Natural killer cell treated with Interleukin-12 subunit alpha and Interleukin-12 subunit beta and Interleukin-15 and Interleukin-18, amount 100 ng/mL, for 72 hours (primary cell): Measurements from ENCODE around the gene ERLEC1. TPM values are rescaled to one million over a fixed set of nuclear protein-coding genes. Genes with fewer than 3 reads are reported as not detected.
A peak's percentile ranks its signal among the peaks of the same experiment; 100 is the strongest.
"Not testable (repeated sequence)": the region's sequence is repeated elsewhere in the genome, so short reads cannot be mapped to it uniquely, and the experiment has no call there.

Source experiments
- ATAC-seq, 2 donors: fragments of 150-1000 bp; cut with Tn5 transposase in 1 of 2; sonication (Bioruptor Pico), chemical (Tn5 transposase) in 1 of 2; 2 replicates each; pipeline ENCODE4 v1.10.0; 2021
- DNase-seq: peaks from one replicate; pipeline ENCODE4 v3.0.0; 2022; ENCODE audit warnings: low spot score
- H3K27ac Mint-ChIP-seq, 2 donors: 1 replicate in 1 of 2; 2 replicates in 1 of 2; pipeline ENCODE4 v1.8.0; 2022; ENCODE audit warnings: mixed read lengths in 2 of 2, mild to moderate bottlenecking in 1 of 2, moderate library complexity in 1 of 2
- H3K27me3 Mint-ChIP-seq, 2 donors: 1 replicate in 1 of 2; 2 replicates in 1 of 2; pipeline ENCODE4 v1.8.0; 2022; ENCODE audit warnings: mixed read lengths in 2 of 2
- H3K36me3 Mint-ChIP-seq: one replicate; pipeline ENCODE4 v1.8.0; 2022; ENCODE audit warnings: mixed read lengths
- H3K4me1 Mint-ChIP-seq, 2 donors: 1 replicate in 1 of 2; 2 replicates in 1 of 2; pipeline ENCODE4 v1.8.0; 2022; ENCODE audit warnings: low read depth in 2 of 2, mixed read lengths in 2 of 2, mild to moderate bottlenecking in 1 of 2
- H3K4me3 Mint-ChIP-seq: one replicate; pipeline ENCODE4 v1.8.0; 2022; ENCODE audit warnings: mixed read lengths
- H3K9me3 Mint-ChIP-seq: 2 replicates; pipeline ENCODE4 v1.8.0; 2022; ENCODE audit warnings: mixed read lengths
- total RNA-seq, 2 donors: library from RNA; stranded (reverse); gene quantifications; one replicate each; pipeline ENCODE4 v1.2.3, GENCODE V29; 2022

Gene ERLEC1
- total RNA-seq = 10 to 100 TPM; 24.8 to 45.9 TPM

GRCh38 chr2:53786705-53787613 lies at the start of gene ERLEC1, which contains the start of gene ASB3:
Gene ERLEC1, plus strand, starts transcription at chr2:53787044. Its CDS starts 167 bp downstream, at chr2:53787211.
Gene ASB3, minus strand, starts transcription at chr2:53786953. Its CDS starts 21,381 bp downstream, at chr2:53765572.
- peak within 1 kb of the TSS; percentile 92 to 95 for H3K27ac Mint-ChIP-seq
- ATAC-seq = peak; percentile 97 to 98
- H3K36me3 Mint-ChIP-seq = peaks cover 8% of the 10 kb centered on the region
- peaks cover 28 to 41% of the 10 kb centered on the region in 2 donors for H3K4me1 Mint-ChIP-seq
- peak; percentile 94 for DNase-seq
- no peaks in the 10 kb centered on the region for H3K27me3 Mint-ChIP-seq
- H3K9me3 Mint-ChIP-seq = no peaks in the 10 kb centered on the region
- peak within 1 kb of the TSS; percentile 100 for H3K4me3 Mint-ChIP-seq

GRCh38 chr2:53737091-53737490 lies 49.8 kb upstream of the ERLEC1 start:
- Mint-ChIP-seq H3K27ac (no peak overlapping the region), H3K36me3 (peaks cover 9% of the 10 kb centered on the region), H3K27me3 (no peaks in the 10 kb centered on the region)

GRCh38 chr2:53739032-53739431 lies 47.8 kb upstream of the ERLEC1 start:
- peaks cover 7 to 28% of the 10 kb centered on the region in 2 donors for H3K4me1 Mint-ChIP-seq
- no peak overlapping the region for H3K4me3 Mint-ChIP-seq
- DNase-seq = no peak
- no peaks in the 10 kb centered on the region for H3K9me3 Mint-ChIP-seq
- H3K27ac Mint-ChIP-seq = no peak overlapping the region
- no peak for ATAC-seq
- H3K36me3 Mint-ChIP-seq = peaks cover 15% of the 10 kb centered on the region
- no peaks in the 10 kb centered on the region for H3K27me3 Mint-ChIP-seq

More at GRCh38 chr2:53737091-53737490, 49.8 kb upstream of the ERLEC1 start:
- ATAC-seq = no peak
- Mint-ChIP-seq H3K9me3 (no peaks in the 10 kb centered on the region), H3K4me1 (peaks cover 5 to 22% of the 10 kb centered on the region in 2 donors), H3K4me3 (no peak overlapping the region)
- no peak for DNase-seq

GRCh38 chr2:53740170-53740569 lies 46.7 kb upstream of the ERLEC1 start:
- H3K4me1 Mint-ChIP-seq = peaks cover 7 to 23% of the 10 kb centered on the region in 2 donors
- no peak overlapping the region for H3K4me3 Mint-ChIP-seq
- H3K36me3 Mint-ChIP-seq = peaks cover 9% of the 10 kb centered on the region
- no peak for ATAC-seq
- no peaks in the 10 kb centered on the region for H3K27me3 Mint-ChIP-seq
- no peak overlapping the region for H3K27ac Mint-ChIP-seq
- DNase-seq = no peak
- no peaks in the 10 kb centered on the region for H3K9me3 Mint-ChIP-seq

DNA sequence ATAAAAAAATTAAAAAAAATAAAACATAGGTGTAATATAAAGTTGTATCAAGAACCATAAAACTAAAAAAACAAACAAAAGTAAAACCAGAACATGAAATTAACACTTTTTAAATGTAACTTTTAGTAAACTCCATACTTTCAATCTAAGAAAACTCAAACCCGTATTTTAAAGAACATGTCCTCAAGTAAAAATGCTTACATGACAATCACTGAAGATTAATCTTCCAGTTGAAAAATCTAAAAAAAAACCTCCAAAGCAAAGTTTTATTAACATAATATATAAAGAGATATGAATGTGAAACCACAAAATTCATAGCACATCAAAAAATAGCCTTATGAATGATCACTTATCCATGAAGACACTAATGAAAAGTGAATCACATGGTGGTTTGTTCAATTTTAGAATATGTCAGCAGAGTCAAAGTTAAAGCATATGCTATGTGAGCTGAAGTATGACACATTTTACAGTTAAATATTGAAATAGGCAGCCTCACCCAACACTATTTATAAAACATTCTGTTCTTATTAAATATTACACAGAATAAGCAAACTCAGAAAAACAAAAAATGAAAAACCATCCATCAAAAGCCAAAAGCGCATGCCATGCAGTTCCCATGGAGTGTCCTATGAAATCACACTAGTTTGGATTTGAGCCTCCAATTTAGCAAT lies 42.3 kb upstream of the ERLEC1 start:
- H3K4me1 Mint-ChIP-seq = peaks cover 3 to 23% of the 10 kb centered on the region in 2 donors
- ATAC-seq (no peak), DNase-seq (no peak)
- no peak overlapping the region for H3K27ac Mint-ChIP-seq
- H3K4me3 Mint-ChIP-seq = no peak overlapping the region
- H3K36me3 Mint-ChIP-seq = peaks cover 22% of the 10 kb centered on the region
- no peaks in the 10 kb centered on the region for H3K9me3 Mint-ChIP-seq
- H3K27me3 Mint-ChIP-seq = no peaks in the 10 kb centered on the region

GRCh38 chr2:53750041-53750768 lies 36.6 kb upstream of the ERLEC1 start:
- no peaks in the 10 kb centered on the region for H3K27me3 Mint-ChIP-seq
- peaks cover 13% of the 10 kb centered on the region for H3K36me3 Mint-ChIP-seq
- no peaks in the 10 kb centered on the region for H3K9me3 Mint-ChIP-seq
- H3K27ac Mint-ChIP-seq = peak overlapping the region in 1 of 2 donors; percentile 39
- no peak for ATAC-seq
- no peak for DNase-seq
- H3K4me1 Mint-ChIP-seq = peaks cover 3 to 17% of the 10 kb centered on the region in 2 donors
- no peak overlapping the region for H3K4me3 Mint-ChIP-seq

DNA sequence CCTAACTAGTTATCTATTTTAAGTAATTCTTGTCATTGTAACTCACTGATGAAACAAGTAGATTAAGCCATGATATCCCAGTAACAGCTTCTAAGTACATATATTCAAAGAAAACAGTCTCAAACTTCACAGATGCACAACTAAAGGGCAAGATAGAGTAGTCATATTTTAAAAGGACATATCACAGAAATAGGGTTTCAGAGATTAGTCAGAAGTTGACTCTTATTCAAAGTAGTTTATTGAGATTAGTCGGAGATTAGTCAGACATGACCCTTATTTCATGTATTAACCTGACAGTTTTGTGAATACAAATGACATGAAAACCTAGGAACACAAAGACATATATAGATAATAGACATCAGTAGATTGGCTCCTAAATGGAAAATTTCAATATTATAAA lies 35.1 kb upstream of the ERLEC1 start:
- H3K4me1 Mint-ChIP-seq = peaks cover 3 to 17% of the 10 kb centered on the region in 2 donors
- H3K9me3 Mint-ChIP-seq = no peaks in the 10 kb centered on the region
- H3K27me3 Mint-ChIP-seq = no peaks in the 10 kb centered on the region
- peak overlapping the region; percentile 39 to 69 for H3K27ac Mint-ChIP-seq
- peaks cover 13% of the 10 kb centered on the region for H3K36me3 Mint-ChIP-seq
- DNase-seq (no peak), ATAC-seq (peak; percentile 56 to 82)
- peak overlapping the region; percentile 30 for H3K4me3 Mint-ChIP-seq

DNA sequence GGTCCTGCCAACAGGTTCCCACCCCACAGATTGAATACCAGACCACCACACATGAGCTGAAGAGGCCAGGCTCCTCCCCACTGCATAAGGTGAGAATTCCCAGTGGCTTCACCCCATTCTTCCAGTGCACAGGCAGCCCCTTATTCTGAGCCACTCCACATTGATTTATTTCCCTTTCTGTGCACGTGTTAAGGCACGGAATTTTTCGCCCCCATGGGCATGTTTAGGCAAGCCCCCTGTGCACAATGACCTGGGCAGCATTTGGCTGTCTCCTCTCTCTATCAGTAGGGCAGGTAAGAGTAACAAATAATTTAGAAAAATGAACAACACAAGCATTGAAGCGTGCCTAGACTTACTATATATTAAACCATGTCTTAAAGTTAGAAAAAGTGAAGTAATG lies 34.5 kb upstream of the ERLEC1 start:
- Mint-ChIP-seq H3K27ac (peak overlapping the region in 1 of 2 donors; percentile 39), H3K4me3 (peak overlapping the region; percentile 0), H3K4me1 (peaks cover 4 to 17% of the 10 kb centered on the region in 2 donors), H3K9me3 (no peaks in the 10 kb centered on the region), H3K27me3 (no peaks in the 10 kb centered on the region), H3K36me3 (peaks cover 13% of the 10 kb centered on the region)
- DNase-seq (no peak), ATAC-seq (no peak)

GRCh38 chr2:53753041-53753440 lies 33.8 kb upstream of the ERLEC1 start:
- peaks cover 13% of the 10 kb centered on the region for H3K36me3 Mint-ChIP-seq
- H3K27ac Mint-ChIP-seq = peak overlapping the region in 1 of 2 donors; percentile 39
- DNase-seq (no peak), ATAC-seq (peak in 1 of 2 donors; percentile 69)
- H3K9me3 Mint-ChIP-seq = no peaks in the 10 kb centered on the region
- H3K4me1 Mint-ChIP-seq = peaks cover 10 to 17% of the 10 kb centered on the region in 2 donors
- H3K4me3 Mint-ChIP-seq = peak overlapping the region; percentile 0
- H3K27me3 Mint-ChIP-seq = no peaks in the 10 kb centered on the region

- ATAC-seq = no peak
- Mint-ChIP-seq H3K4me3 (no peak overlapping the region), H3K4me1 (peaks cover 10 to 17% of the 10 kb centered on the region in 2 donors), H3K27me3 (no peaks in the 10 kb centered on the region), H3K9me3 (no peaks in the 10 kb centered on the region), H3K36me3 (no peaks in the 10 kb centered on the region), H3K27ac (no peak overlapping the region)
- DNase-seq = no peak
Measured at GRCh38 chr2:53755121-53755520, 31.7 kb upstream of the ERLEC1 start.

- no peaks in the 10 kb centered on the region for H3K36me3 Mint-ChIP-seq
- no peaks in the 10 kb centered on the region for H3K9me3 Mint-ChIP-seq
- ATAC-seq (no peak), DNase-seq (no peak)
- H3K27ac Mint-ChIP-seq = no peak overlapping the region
- H3K4me1 Mint-ChIP-seq = peaks cover 8 to 14% of the 10 kb centered on the region in 2 donors
- H3K27me3 Mint-ChIP-seq = no peaks in the 10 kb centered on the region
- H3K4me3 Mint-ChIP-seq = no peak overlapping the region
Measured at GRCh38 chr2:53756644-53757043, 30.2 kb upstream of the ERLEC1 start.

DNA sequence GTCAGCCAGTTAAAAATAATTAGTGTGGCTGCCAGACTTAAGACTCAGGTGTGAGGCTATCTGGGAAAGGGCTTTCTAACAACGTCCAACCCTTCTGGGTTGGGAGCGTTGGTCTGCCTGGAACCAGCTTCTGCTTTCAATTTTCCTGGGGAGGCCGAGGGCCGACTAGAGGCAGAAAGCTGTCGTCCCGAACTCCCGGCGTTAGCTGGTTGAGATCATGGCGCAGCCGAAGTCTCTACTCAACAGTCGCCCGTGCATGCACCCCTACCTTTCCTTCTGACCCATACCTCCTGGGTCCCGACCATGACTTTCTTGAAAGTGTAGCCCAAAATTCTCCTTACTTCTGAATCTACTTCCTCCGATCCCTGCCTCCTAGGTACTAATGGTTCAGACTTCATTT lies 29.6 kb upstream of the ERLEC1 start:
- not testable (repeated sequence) for H3K4me3 Mint-ChIP-seq, H3K9me3 Mint-ChIP-seq, ATAC-seq, H3K36me3 Mint-ChIP-seq, H3K27me3 Mint-ChIP-seq, H3K27ac Mint-ChIP-seq, DNase-seq
- H3K4me1 Mint-ChIP-seq = peaks cover 7 to 11% of the 10 kb centered on the region in 2 donors

- H3K36me3 Mint-ChIP-seq = no peaks in the 10 kb centered on the region
- H3K27me3 Mint-ChIP-seq = no peaks in the 10 kb centered on the region
- no peaks in the 10 kb centered on the region for H3K9me3 Mint-ChIP-seq
- DNase-seq (no peak), ATAC-seq (no peak)
- H3K4me1 Mint-ChIP-seq = peaks cover 9 to 23% of the 10 kb centered on the region in 2 donors
- H3K27ac Mint-ChIP-seq = no peak overlapping the region
- no peak overlapping the region for H3K4me3 Mint-ChIP-seq
Measured at GRCh38 chr2:53765767-53766166, 21.1 kb upstream of the ERLEC1 start.
